HG03039 (cell line): ENCODE measurements around the gene KDF1.

Source experiments
- ATAC-seq: cut with Tn5 transposase; IDR thresholded peaks from one replicate; pipeline ENCODE4 v1.9.1; 2021; ENCODE audit warnings: mild to moderate bottlenecking, moderate library complexity; ENCODE audit not compliant: unreplicated experiment

The KDF1 gene

DNA sequence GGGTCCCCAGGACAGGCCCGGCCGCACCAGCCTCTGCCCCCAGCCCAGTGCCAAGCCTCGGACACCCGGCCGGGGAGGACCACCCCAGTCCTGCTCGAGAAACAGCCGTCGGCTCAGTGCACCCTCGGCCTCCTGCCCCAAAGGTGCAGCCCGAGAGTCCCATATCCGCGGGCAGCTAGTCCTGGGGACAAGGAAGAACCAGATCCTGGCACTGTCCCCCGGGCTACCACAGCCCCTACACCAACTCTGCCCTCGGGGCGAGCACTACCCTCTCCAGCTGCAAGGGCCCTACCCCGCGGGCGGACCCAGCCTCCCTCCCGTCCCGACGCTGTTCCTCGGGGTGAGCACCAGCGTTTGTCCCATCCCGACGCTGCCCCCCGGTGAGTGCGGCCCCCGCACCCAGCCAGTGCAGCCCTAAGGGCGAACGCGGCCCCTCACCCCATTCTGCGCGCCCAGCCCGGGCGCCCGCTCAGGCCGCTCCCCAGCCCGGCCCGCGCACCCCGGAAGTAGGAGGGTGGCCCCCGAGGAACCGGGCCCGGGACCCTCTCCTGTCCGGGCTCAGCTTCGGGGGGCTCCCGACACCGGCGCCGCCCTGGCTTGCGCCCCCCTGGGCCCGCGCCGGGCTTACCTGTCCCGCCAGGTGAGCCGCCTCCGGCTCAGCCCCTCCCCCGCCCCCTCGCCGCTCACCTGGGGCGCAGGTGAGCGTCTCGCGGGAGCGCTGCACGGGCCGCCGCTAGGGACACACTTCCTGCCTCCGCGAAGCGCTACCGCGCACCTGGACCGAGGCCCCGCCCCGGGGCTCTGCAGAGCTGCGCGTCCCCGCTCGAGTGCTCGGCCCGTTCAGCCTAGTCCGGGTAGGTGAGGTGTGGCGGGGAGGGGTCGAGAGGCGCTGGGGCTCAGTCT is at the start of gene KDF1:
TSS of gene KDF1 (minus strand) at position 747 of the 903 bp plus-strand sequence. CDS start 8,088 bp downstream, outside the sequence.
- no peak for ATAC-seq

DNA sequence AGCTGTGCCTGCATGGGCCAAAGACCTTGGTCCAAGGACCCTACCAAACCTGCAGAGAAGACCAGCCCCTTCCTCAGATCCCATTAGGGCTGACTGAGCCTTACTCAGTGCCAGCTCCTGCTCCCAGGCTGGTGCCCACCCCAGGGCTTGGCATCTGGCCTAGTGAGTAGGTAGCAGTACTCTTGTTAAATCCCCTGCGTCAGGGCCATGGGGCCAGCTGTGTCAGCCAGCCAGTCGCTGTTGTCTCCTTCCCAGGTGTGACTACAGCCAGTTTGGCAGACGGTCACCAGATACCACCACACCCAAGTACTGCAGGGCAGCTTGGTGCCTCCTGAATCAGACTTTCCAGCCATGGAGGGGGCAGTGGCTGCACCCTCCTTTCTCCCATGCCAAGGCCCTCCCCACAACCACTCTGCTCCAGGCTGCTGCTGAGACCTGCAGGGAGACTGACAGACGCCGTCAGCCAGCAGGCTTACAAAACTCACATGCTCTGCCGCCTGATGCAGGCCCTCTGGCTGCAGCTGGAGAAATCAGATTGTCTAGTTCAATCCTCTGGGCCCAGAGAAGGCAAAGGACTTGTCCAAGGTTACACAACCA is 49.4 kb upstream of the KDF1 start:
- no peak for ATAC-seq

DNA sequence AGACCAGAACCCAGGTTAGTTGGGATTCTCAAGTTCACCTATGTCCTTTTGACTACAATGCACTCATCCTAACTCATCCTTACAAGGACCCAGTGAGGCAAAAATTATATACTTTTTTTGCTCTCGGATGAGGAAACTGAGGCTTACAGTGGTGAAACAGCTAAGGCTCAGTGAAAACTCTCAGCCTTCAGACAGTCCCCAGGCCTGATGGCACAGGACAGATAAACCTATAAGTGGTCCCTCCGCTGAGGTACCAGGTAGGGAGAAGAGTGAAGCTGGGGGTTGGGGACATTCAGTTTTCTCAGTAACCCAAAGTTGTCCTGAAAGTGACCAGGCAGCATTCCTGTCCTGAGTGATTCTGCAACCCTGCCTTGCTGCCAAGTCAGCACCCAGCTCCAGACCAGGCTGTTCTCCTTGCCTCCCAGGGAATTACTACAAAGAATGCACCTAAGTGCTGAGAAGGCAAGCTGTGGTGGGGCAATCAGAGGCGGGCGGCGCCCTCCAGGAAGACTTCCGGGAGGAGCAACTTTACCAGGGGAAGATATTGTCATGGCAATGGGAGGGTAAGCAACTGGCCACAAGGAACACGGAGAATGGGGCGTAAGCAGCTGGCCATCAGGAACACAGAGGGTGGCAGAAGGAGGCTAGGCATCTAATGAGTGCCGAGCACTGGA is 47.8 kb upstream of the KDF1 start:
- no peak for ATAC-seq

DNA sequence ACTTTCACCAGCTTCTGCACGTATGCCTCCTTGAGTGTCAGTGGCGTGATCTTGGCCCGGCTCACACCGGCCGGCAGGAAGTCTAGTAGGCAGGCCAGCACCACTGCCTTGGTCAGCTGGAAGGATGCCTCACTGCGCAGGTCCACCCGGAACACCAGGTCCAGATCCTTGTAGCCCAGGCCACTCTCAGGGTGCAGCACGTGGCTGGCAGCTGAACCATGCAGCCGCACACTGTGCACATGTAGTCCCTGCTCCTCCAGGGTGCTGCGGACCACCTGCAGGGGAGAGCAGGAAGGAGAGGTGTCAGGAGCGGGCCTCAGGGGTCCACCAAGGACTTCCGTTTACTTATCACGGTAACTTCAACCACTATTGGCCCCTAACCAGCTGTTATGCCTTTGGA is 46.4 kb upstream of the KDF1 start:
- ATAC-seq: no peak

DNA sequence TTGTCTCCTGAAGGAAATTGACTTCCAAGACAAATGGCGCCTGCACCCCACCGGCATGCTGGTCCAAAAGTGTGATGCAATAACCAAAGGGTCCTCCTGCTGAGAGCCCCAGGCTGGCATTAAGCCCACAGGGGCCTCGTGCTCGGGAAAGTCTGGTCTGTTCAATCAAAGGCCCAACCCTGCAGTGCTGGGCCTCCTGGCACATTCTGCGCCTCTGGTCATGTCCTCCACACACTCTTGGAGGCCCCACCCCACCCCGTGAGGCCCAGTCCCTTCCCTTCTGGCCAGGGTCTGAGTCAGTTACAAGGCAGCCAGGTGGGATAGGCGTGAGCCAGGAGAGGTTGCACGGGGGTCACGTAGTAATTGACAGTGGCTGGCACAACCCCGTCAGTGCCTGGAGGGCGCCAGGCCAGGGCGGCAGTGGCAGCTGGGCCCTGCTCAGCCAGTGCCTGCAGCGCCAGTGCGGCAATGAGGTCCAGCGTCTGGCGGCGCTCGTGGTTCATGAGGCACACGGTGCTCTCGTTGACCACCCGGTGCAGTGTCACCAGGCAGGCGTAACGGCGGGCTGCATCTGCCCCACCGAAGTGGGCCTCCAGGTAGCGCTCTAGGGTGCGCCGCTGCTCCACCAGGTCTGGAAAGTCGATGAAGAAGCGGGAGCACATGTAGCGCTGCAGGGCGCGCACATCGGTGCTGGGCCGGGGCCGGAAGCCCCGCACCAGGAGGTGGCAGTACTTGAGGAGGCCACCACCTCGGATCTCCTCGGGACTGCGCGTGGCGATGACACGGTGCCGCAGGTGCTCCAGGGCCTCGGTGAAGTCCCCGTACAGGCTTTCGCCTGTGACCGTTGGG is 45.6 kb upstream of the KDF1 start:
- ATAC-seq: no peak

- no peak for ATAC-seq
These were observed 44.9 kb upstream of the KDF1 start for GRCh38 chr1:27005166-27005530.

- ATAC-seq: no peak
These were observed 44.4 kb upstream of the KDF1 start for GRCh38 chr1:27004471-27005165.

- no peak for ATAC-seq
These were observed 43.6 kb upstream of the KDF1 start for GRCh38 chr1:27003745-27004470.

DNA sequence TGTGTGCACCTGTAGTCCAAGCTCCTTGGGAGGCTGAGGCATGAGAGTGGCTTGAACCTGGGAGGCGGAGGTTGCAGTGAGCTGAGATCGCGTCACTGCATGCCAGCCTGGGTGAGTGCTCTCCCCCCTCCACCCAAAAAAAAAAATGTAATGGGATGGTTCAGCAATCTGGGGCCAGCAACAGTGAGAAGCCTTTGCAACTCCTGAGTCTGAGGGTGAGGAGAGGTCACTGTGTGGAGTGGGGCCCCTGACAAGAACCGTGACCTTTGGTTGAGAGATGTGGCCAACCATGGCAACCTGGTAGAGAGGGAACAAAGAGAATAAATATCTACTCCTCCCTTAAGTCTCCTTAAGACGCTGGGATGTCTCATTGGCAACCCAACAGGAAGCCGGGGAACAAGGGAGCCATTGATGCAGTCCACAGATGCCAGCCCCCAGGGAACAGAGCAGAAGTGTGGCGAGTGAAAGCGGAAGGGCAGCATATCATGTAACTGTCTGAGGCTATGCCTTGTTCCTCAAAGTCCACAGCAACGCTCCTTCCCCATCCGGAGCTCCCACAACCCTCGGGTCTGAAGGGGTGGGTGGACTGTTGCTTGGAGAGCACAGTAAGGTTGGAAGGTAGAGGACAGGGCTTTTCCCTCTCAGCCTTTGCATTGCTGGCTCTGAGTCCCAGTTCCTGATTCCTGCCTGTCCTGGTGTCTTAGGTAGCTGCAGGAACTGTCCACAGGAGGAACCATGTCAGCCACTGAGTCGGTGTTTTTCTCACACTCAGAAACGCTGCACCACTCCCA is 41.5 kb upstream of the KDF1 start:
- no peak for ATAC-seq

DNA sequence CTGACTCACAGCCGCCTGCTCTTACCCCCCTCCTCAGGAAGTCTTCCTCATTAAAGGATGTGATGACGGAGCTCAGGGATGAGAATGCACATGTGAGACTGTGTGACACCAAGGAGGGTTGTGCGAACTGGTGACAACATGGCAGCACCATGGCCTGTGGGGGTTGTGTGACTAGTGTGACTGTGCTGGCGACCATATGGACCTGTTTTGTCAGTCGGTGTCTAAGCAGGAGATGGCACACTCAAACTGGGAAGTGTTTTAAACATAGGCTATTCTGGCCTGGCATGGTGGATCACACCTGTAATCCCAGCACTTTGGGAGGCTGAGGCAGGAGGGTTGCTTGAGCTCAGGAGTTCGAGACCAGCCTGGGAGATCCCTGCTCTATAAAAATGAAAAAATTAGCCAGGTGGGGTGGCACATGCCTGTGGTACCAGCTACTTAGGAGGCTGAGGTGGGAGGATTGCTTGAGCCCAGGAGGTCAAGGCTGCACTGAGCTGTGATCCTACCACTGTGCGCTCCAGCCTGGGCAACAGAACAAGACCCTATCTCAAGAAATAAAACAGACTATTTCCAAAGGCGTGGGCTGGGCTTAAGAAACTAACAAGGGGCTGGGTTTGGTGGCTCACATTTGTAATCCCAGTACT is 40.7 kb upstream of the KDF1 start:
- ATAC-seq: no peak

GRCh38 chr1:27000090-27000816 is 40.0 kb upstream of the KDF1 start:
- no peak for ATAC-seq

DNA sequence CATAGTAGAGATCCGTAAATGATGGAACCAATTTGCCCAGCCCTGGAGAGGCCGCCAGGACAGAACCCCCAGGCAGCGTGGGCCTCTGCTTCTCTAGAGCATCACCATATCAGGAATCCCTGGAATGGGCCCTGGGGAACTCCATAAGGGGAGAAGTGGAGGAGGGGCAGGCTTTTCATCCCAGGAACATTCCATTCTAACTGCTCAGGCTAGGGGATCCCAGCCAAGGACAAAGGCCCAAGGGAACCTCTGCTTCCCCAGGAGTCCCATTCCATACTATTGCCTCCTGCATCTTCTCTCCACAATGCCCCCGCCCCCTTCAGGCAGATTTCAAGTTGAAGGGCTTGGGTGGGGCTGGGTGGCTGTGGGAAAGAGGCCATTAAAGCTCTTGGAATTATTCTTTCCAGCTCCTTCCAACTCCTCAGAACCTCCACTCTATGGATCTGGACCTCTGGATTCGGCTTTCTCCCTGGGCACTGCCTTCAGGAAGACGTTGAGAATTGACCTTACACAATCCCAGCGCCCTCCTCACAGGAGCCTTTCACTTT is 39.2 kb upstream of the KDF1 start:
- ATAC-seq: no peak

- no peak for ATAC-seq
These were observed 38.4 kb upstream of the KDF1 start for GRCh38 chr1:26998429-26999300.

GRCh38 chr1:26996665-26997064 is 36.4 kb upstream of the KDF1 start:
- no peak for ATAC-seq

GRCh38 chr1:26996024-26996423 is 35.8 kb upstream of the KDF1 start:
- ATAC-seq: no peak

DNA sequence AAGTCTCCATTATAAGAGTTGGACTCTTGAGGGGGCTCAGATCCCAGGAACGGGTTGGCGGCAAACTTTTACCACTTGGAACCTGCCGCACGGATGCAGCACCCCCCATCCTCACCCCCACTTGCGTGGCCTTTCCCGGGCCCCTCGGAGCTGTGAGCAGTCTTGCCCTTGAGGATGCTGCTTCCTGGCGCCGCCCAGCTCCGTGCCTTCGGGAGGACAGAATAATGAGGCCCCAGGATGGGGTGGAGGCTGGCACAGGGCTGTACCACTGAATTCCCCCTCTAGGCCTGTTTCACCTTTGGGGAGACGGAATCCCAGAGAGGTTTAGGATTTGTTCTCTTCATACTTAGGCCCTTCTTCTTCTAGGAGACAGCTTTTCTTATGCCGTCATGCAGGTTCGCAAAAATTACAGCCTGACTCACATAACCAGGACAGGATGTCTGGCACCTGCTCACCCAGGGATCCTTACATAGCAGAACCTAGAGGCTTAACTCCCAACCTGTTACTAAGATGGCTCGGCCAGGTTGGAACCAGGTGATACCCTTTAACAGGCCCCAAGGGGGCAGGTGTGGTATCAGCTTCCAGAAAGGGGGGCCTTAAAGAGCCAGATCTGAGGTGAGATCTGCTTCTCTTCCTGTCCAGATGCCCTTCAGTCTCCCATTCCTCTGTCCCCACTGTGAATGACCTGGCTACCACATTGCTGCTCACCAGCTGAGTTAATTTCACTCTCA is 34.7 kb upstream of the KDF1 start:
- ATAC-seq: no peak
